ENCODE measurements around the gene SFTPB. TPM values are rescaled to one million over a fixed set of nuclear protein-coding genes. Genes with fewer than 3 reads are reported as not detected.
"Not testable (repeated sequence)": the region's sequence is repeated elsewhere in the genome, so short reads cannot be mapped to it uniquely, and the experiment has no call there.

SFTPB gene
- 1 to 10 TPM in 2 of 3 donors, not detected in 1; 1.3 to 2.2 TPM for total RNA-seq
- long read RNA-seq, donor 1, result 0 reads
- long read RNA-seq, donor 2, result 0 reads

- Histone ChIP-seq H3K4me1 (ENCODE audit: low read depth) (no peaks in the 10 kb centered on the region), H3K4me3 (no peak within 1 kb of the TSS), H3K36me3 (ENCODE audit: low read depth) (no peaks in the 10 kb centered on the region), H3K9me3 (no peaks in the 10 kb centered on the region)
- ATAC-seq, result no peak
- no peak for TF ChIP-seq CTCF (IDR thresholded peaks at IDR 0.05)
- DNase-seq, result no peak
- intact Hi-C loops (cut with DNase I, micrococcal nuclease), result no loop called here
Measured at GRCh38 chr2:85668009-85668856, at the start of gene SFTPB. SFTPB (minus strand) TSS chr2:85668199; CDS start chr2:85668183, 16 bp downstream.

- no peak for TF ChIP-seq CTCF (IDR thresholded peaks at IDR 0.05)
- Histone ChIP-seq H3K4me3 (no peak overlapping the region), H3K9me3 (no peaks in the 10 kb centered on the region), H3K4me1 (ENCODE audit: low read depth) (no peaks in the 10 kb centered on the region), H3K36me3 (ENCODE audit: low read depth) (no peaks in the 10 kb centered on the region)
- intact Hi-C loops (cut with DNase I, micrococcal nuclease), result no loop called here
- DNase-seq (no peak), ATAC-seq (no peak)
Measured at GRCh38 chr2:85717308-85718008, 49.5 kb upstream of the SFTPB start.

GRCh38 chr2:85716346-85716914 is 48.4 kb upstream of the SFTPB start:
- intact Hi-C loops (cut with DNase I, micrococcal nuclease), result no loop called here
- Histone ChIP-seq H3K9me3 (no peaks in the 10 kb centered on the region), H3K4me1 (ENCODE audit: low read depth) (peaks cover 2% of the 10 kb centered on the region), H3K4me3 (no peak overlapping the region), H3K36me3 (ENCODE audit: low read depth) (no peaks in the 10 kb centered on the region)
- TF ChIP-seq CTCF (IDR thresholded peaks at IDR 0.05), result no peak
- DNase-seq (no peak), ATAC-seq (no peak)

GRCh38 chr2:85714841-85715240 is 46.8 kb upstream of the SFTPB start:
- peaks cover 3% of the 10 kb centered on the region for H3K4me1 ChIP-seq (ENCODE audit: low read depth)
- ATAC-seq, result no peak
- H3K4me3 ChIP-seq, result no peak overlapping the region
- no peak for DNase-seq
- H3K9me3 ChIP-seq, result no peaks in the 10 kb centered on the region
- H3K36me3 ChIP-seq (ENCODE audit: low read depth), result no peaks in the 10 kb centered on the region
- intact Hi-C loops (cut with DNase I, micrococcal nuclease), result no loop called here
- no peak for TF ChIP-seq CTCF (IDR thresholded peaks at IDR 0.05)

- H3K36me3 ChIP-seq (ENCODE audit: low read depth); intact Hi-C loops (cut with DNase I, micrococcal nuclease); ATAC-seq; DNase-seq; H3K9me3 ChIP-seq; H3K4me3 ChIP-seq; H3K4me1 ChIP-seq (ENCODE audit: low read depth): not testable (repeated sequence)
Measured at GRCh38 chr2:85714421-85714820, 46.4 kb upstream of the SFTPB start.

- DNase-seq (no peak), ATAC-seq (no peak)
- no peak for TF ChIP-seq CTCF (IDR thresholded peaks at IDR 0.05)
- Histone ChIP-seq H3K36me3 (ENCODE audit: low read depth) (no peaks in the 10 kb centered on the region), H3K4me1 (ENCODE audit: low read depth) (peaks cover 3% of the 10 kb centered on the region), H3K9me3 (no peaks in the 10 kb centered on the region), H3K4me3 (no peak overlapping the region)
- intact Hi-C loops (cut with DNase I, micrococcal nuclease), result no loop called here
Measured at GRCh38 chr2:85713836-85714235, 45.8 kb upstream of the SFTPB start.
